A549 (cell line): ENCODE results near the gene GLRA1. TPM values are rescaled to one million over a fixed set of nuclear protein-coding genes. Genes with fewer than 3 reads are reported as not detected.
A peak's percentile ranks its signal among the peaks of the same experiment; 100 is the strongest.

Experiments
- ATAC-seq, 2 experiments: fragments of 200-7000 bp in 1 of 2; fragments of >200 bp in 1 of 2; cut with Nextera tagmentation in 1 of 2; cut with Tn5 transposase in 1 of 2; 3 replicates each; pipeline versions ENCODE4 v1.8.0 to v1.9.1; 2018 to 2020; ENCODE audit warnings: mild to moderate bottlenecking in 1 of 2, moderate library complexity in 1 of 2
- CTCF ChIA-PET: fragments of 300-600 bp; sonication (Branson Sonifier 250); formaldehyde crosslinking; extraction: SDS; loops from one replicate; lab custom pipeline; 2021; ENCODE audit warnings: antibody characterized with exemption, inconsistent platforms; lab: Yijun Ruan, JAX
- POLR2A ChIA-PET: fragments of 350-600 bp; formaldehyde crosslinking; extraction: SDS; loops from one replicate; lab custom pipeline; 2021; ENCODE audit warnings: antibody characterized with exemption, inconsistent platforms; lab: Yijun Ruan, JAX
- DNase-seq, 2 experiments: peaks; one replicate each; pipeline versions ENCODE4 v3.0.0 to v3.0.0-alpha.2; 2011 to 2016; ENCODE audit warnings: low read depth in 1 of 2, low spot score in 1 of 2
- FAIRE-seq: peaks from 2 replicates; lab custom pipeline; 2011; peaks lifted over from hg19 to GRCh38; lab: Jason Lieb, UNC
- H3K27ac ChIP-seq, 2 experiments: fragments of >200 bp; sonication (Bioruptor Twin); formaldehyde crosslinking; 3 replicates each; pipeline ENCODE4 v1.5.1; 2016 to 2017
- H3K4me1 ChIP-seq: fragments of >200 bp; sonication (Bioruptor Twin); formaldehyde crosslinking; 3 replicates; pipeline ENCODE4 v1.6.1; 2016
- H3K4me2 ChIP-seq: fragments of >200 bp; sonication (Bioruptor Twin); formaldehyde crosslinking; 3 replicates; pipeline ENCODE4 v1.6.1; 2016
- H3K4me3 ChIP-seq: fragments of >200 bp; sonication (Bioruptor Twin); formaldehyde crosslinking; 3 replicates; pipeline ENCODE4 v1.5.1; 2016
- H3K9me3 ChIP-seq: fragments of >200 bp; sonication (Bioruptor Twin); formaldehyde crosslinking; 3 replicates; pipeline ENCODE4 v1.6.1; 2016
- CHD2 ChIP-seq: fragments of 150-350 bp; IDR thresholded peaks from 2 replicates; pipeline ENCODE4 v1.6.1; 2014; ENCODE audit warnings: low read length; ENCODE audit not compliant: partially characterized antibody
- E2F6 ChIP-seq: IDR thresholded peaks from 2 replicates; pipeline ENCODE4 v1.6.1; 2012; ENCODE audit warnings: low read depth, borderline replicate concordance
- FOSL2 ChIP-seq, 2 experiments: fragments of 450-650 bp in 1 of 2; fragments of >200 bp in 1 of 2; sonication (Bioruptor Twin) in 1 of 2; formaldehyde crosslinking; IDR thresholded peaks; 2 replicates each; pipeline versions ENCODE4 v1.5.0 to v1.6.1; 2016 to 2020; ENCODE audit warnings: mild to moderate bottlenecking in 1 of 2, moderate library complexity in 1 of 2
- FOXS1 ChIP-seq: fragments of 250-450 bp; sonication (Bioruptor Pico); IDR thresholded peaks from 2 replicates; pipeline ENCODE4 v1.5.0; 2020; ENCODE audit warnings: mild to moderate bottlenecking, moderate library complexity
- HMGXB4 ChIP-seq: fragments of 250-450 bp; sonication (Bioruptor Pico); IDR thresholded peaks from 2 replicates; pipeline ENCODE4 v1.5.0; 2021; ENCODE audit warnings: mild to moderate bottlenecking, moderate library complexity, borderline replicate concordance
- HOXA7 ChIP-seq: fragments of 250-450 bp; sonication (Bioruptor Pico); IDR thresholded peaks from 2 replicates; pipeline ENCODE4 v1.5.0; 2020; ENCODE audit warnings: mild to moderate bottlenecking, moderate library complexity
- HOXB13 ChIP-seq: fragments of 250-450 bp; sonication (Bioruptor Pico); IDR thresholded peaks from 2 replicates; pipeline ENCODE4 v1.5.0; 2020; ENCODE audit warnings: low read depth, mild to moderate bottlenecking, moderate library complexity
- HOXB5 ChIP-seq: fragments of 250-450 bp; sonication (Bioruptor Pico); IDR thresholded peaks from 2 replicates; pipeline ENCODE4 v1.5.0; 2020; ENCODE audit warnings: mild to moderate bottlenecking, moderate library complexity
- JUNB ChIP-seq: fragments of >200 bp; sonication (Bioruptor Twin); formaldehyde crosslinking; IDR thresholded peaks from 2 replicates; pipeline ENCODE4 v1.6.1; 2016
- MAFK ChIP-seq: fragments of 450-650 bp; IDR thresholded peaks from 2 replicates; pipeline ENCODE4 v1.6.1; 2014; ENCODE audit not compliant: partially characterized antibody
- MAZ ChIP-seq: fragments of 150-350 bp; IDR thresholded peaks from 2 replicates; pipeline ENCODE4 v1.6.1; 2014; ENCODE audit warnings: antibody characterized with exemption, low read depth, low read length, borderline replicate concordance
- NFE2L2 ChIP-seq: fragments of 150-350 bp; conservative IDR thresholded peaks from 2 replicates; pipeline ENCODE4 v1.6.1; 2014; ENCODE audit warnings: low read length
- PHF8 ChIP-seq: fragments of 200-600 bp; sonication (generic); IDR thresholded peaks from 2 replicates; pipeline ENCODE4 v1.6.1; 2016; ENCODE audit warnings: low read depth, mild to moderate bottlenecking, antibody characterized with exemption, moderate library complexity, borderline replicate concordance
- POLR2A ChIP-seq: IDR thresholded peaks from 2 replicates; pipeline ENCODE4 v1.6.1; 2012; ENCODE audit warnings: mild to moderate bottlenecking, low read length
- SMC3 ChIP-seq: fragments of >200 bp; sonication (Bioruptor Twin); formaldehyde crosslinking; IDR thresholded peaks from 3 replicates; pipeline ENCODE4 v1.6.1; 2018; ENCODE audit warnings: inconsistent platforms
- TP53 ChIP-seq: fragments of 250-450 bp; sonication (Bioruptor Pico); IDR thresholded peaks from 2 replicates; pipeline ENCODE4 v1.5.0; 2021; ENCODE audit warnings: mild to moderate bottlenecking, moderate library complexity
- USF2 ChIP-seq: fragments of 450-650 bp; IDR thresholded peaks from 2 replicates; pipeline ENCODE4 v1.6.1; 2014; ENCODE audit warnings: antibody characterized with exemption
- ZFP36 ChIP-seq: fragments of 450-650 bp; IDR thresholded peaks from 2 replicates; pipeline ENCODE4 v1.6.1; 2014; ENCODE audit warnings: borderline replicate concordance; ENCODE audit not compliant: partially characterized antibody
- WGBS: methylation state at CpG from one replicate; pipeline ENCODE4 v1.1.6; 2017; ENCODE audit errors: missing lambda C conversion rate; 5-methylcytosine and 5-hydroxymethylcytosine counted together
- polyA plus RNA-seq, 4 experiments: library from polyadenylated mRNA; depleted of rRNA in 3 of 4; stranded (reverse); fragments of >200 nt; fragmentation: RNase III in 1 of 4; extraction: RNeasy Plus Mini Kit Qiagen cat#74134 plus additional on column Dnase treatment in 1 of 4; gene quantifications; 2 replicates in 3 of 4; 3 replicates in 1 of 4; pipeline ENCODE4 v1.2.3, GENCODE V29; 2011 to 2017

The GLRA1 gene
- polyA plus RNA-seq, 2 of the 4 experiments (the other 2 are of a cell fraction), result not detected

GRCh38 chr5:151937851-151938250 is 13.2 kb upstream of the GLRA1 start (continued):
- TF ChIP-seq HMGXB4 (CRISPR knock-in tag) (no peak), PHF8 (no peak), E2F6 (no peak), POLR2A (no peak), CHD2 (no peak), USF2 (no peak)

- ChIA-PET CTCF (no interaction called here), POLR2A (no interaction called here)
- TF ChIP-seq JUNB (no peak), MAZ (no peak), MAFK (no peak), HOXA7 (CRISPR knock-in tag) (no peak), HOXB5 (CRISPR knock-in tag) (no peak), TP53 (CRISPR knock-in tag) (no peak), HMGXB4 (CRISPR knock-in tag) (no peak), HOXB13 (CRISPR knock-in tag) (no peak), SMC3 (no peak), POLR2A (no peak), ZFP36 (no peak)
- no peak overlapping the region for H3K4me2 ChIP-seq
- FAIRE-seq (no peak), ATAC-seq (no peak), DNase-seq (no peak)
- no peak overlapping the region for H3K4me3 ChIP-seq
- WGBS, result 7% methylated on average over 3 of the region's 3 CpGs
- H3K4me1 ChIP-seq, result no peaks in the 10 kb centered on the region
- H3K9me3 ChIP-seq, result peaks cover 8% of the 10 kb centered on the region; the same call in 2 of the 3 replicates
- no peak overlapping the region for H3K27ac ChIP-seq
These were observed 10.6 kb upstream of the GLRA1 start for GRCh38 chr5:151935135-151935695.

GRCh38 chr5:151931260-151931659 is 6.6 kb upstream of the GLRA1 start:
- POLR2A ChIA-PET, result no interaction called here
- ATAC-seq, result no peak

More at GRCh38 chr5:151931260-151931659, 6.6 kb upstream of the GLRA1 start:
- Histone ChIP-seq H3K9me3 (peaks cover 8% of the 10 kb centered on the region; the same call in 2 of the 3 replicates), H3K4me3 (no peak overlapping the region), H3K4me2 (no peak overlapping the region), H3K27ac (no peak overlapping the region), H3K4me1 (no peaks in the 10 kb centered on the region)
- TF ChIP-seq MAFK, result peak; percentile 41
- peak; percentile 64; the same call in 1 of the 2 replicates for TF ChIP-seq FOXS1 (CRISPR knock-in tag)
- TF ChIP-seq FOSL2 (IDR thresholded peaks at IDR 0.05), result no peak
- no peak for TF ChIP-seq FOSL2 (CRISPR knock-in tag; IDR thresholded peaks at IDR 0.05)
- no peak for TF ChIP-seq NFE2L2
- CTCF ChIA-PET, result no interaction called here
- 2% methylated on average over 2 of the region's 2 CpGs for WGBS
- FAIRE-seq (no peak), DNase-seq (no peak)
